Amniotic epithelial cell (primary cell): Measurements from ENCODE around the gene ADAMTSL4.

Experiments used
- DNase-seq: peaks from one replicate; pipeline ENCODE4 v3.0.0-alpha.2; 2010; ENCODE audit warnings: low read depth

The ADAMTSL4 gene

GRCh38 chr1:150548632-150549495 lies at the start of gene ADAMTSL4:
ADAMTSL4 (plus strand) TSS chr1:150549408; CDS start chr1:150552289, 2,881 bp downstream.
- peak; percentile 76 for DNase-seq

GRCh38 chr1:150505431-150505830 lies 43.8 kb upstream of the ADAMTSL4 start:
- no peak for DNase-seq

- peak; percentile 64 for DNase-seq
Observed at GRCh38 chr1:150507912-150508864, 41.0 kb upstream of the ADAMTSL4 start, which contains the start of gene ECM1. ECM1 (plus strand) TSS chr1:150508109; CDS start chr1:150508210, 101 bp downstream.

GRCh38 chr1:150508982-150509381 lies 40.2 kb upstream of the ADAMTSL4 start:
- DNase-seq: no peak

- no peak for DNase-seq
Observed at GRCh38 chr1:150511551-150511950, 37.7 kb upstream of the ADAMTSL4 start.

GRCh38 chr1:150511985-150512660 lies 37.1 kb upstream of the ADAMTSL4 start:
- DNase-seq: no peak

GRCh38 chr1:150512846-150513245 lies 36.4 kb upstream of the ADAMTSL4 start:
- DNase-seq: no peak

GRCh38 chr1:150513351-150513791 lies 35.8 kb upstream of the ADAMTSL4 start:
- DNase-seq: peak; percentile 22

- no peak for DNase-seq
Observed at GRCh38 chr1:150514260-150514659, 34.9 kb upstream of the ADAMTSL4 start.

- DNase-seq: no peak
Observed at GRCh38 chr1:150514913-150515327, 34.3 kb upstream of the ADAMTSL4 start.

- peak; percentile 90 for DNase-seq
Observed at GRCh38 chr1:150515328-150516049, 33.7 kb upstream of the ADAMTSL4 start, which contains the start of gene FALEC. FALEC (plus strand) TSS chr1:150515752.

- no peak for DNase-seq
Observed at GRCh38 chr1:150516050-150516591, 33.1 kb upstream of the ADAMTSL4 start.

- DNase-seq: no peak
Observed at GRCh38 chr1:150516616-150517015, 32.6 kb upstream of the ADAMTSL4 start.

GRCh38 chr1:150521196-150521968 lies 27.8 kb upstream of the ADAMTSL4 start:
- no peak for DNase-seq

- no peak for DNase-seq
Observed at GRCh38 chr1:150525348-150525747, 23.9 kb upstream of the ADAMTSL4 start.

GRCh38 chr1:150528196-150528595 lies 21.0 kb upstream of the ADAMTSL4 start:
- DNase-seq: peak; percentile 65

GRCh38 chr1:150529017-150529416 lies 20.2 kb upstream of the ADAMTSL4 start:
- peak; percentile 89 for DNase-seq

- no peak for DNase-seq
Observed at GRCh38 chr1:150530491-150531159, 18.6 kb upstream of the ADAMTSL4 start.

GRCh38 chr1:150532860-150533259 lies 16.3 kb upstream of the ADAMTSL4 start:
- no peak for DNase-seq
